NCI-H1105 treated with DMSO at 0.1 percent for 48 hours (cell line): ENCODE data around the gene PPP1R37.
A peak's percentile ranks its signal among the peaks of the same experiment; 100 is the strongest.
"Not testable (repeated sequence)": the region's sequence is repeated elsewhere in the genome, so short reads cannot be mapped to it uniquely, and the experiment has no call there.

ENCODE experiments used
- DNase-seq: peaks from one replicate; lab custom pipeline; 2025; lab: John Stamatoyannopoulos, UW

The PPP1R37 gene

GRCh38 chr19:45095496-45096413 is 2.8 kb downstream of the PPP1R37 start:
- DNase-seq, result no peak

GRCh38 chr19:45096700-45097099 is 3.7 kb downstream of the PPP1R37 start:
- DNase-seq, result no peak

- DNase-seq, result no peak
Measured at GRCh38 chr19:45097450-45097775, 4.4 kb downstream of the PPP1R37 start.

GRCh38 chr19:45097776-45098520 is 5.0 kb downstream of the PPP1R37 start:
- no peak for DNase-seq

GRCh38 chr19:45098521-45099466 is 5.8 kb downstream of the PPP1R37 start:
- DNase-seq, result no peak

GRCh38 chr19:45099467-45100191 is 6.7 kb downstream of the PPP1R37 start:
- DNase-seq, result no peak

- DNase-seq, result no peak
Measured at GRCh38 chr19:45100201-45100600, 7.2 kb downstream of the PPP1R37 start.

GRCh38 chr19:45100846-45101252 is 7.9 kb downstream of the PPP1R37 start:
- DNase-seq, result no peak

GRCh38 chr19:45101806-45102205 is 8.8 kb downstream of the PPP1R37 start:
- DNase-seq, result no peak

GRCh38 chr19:45102481-45102880 is 9.5 kb downstream of the PPP1R37 start:
- no peak for DNase-seq

- no peak for DNase-seq
Measured at GRCh38 chr19:45103156-45103507, 10.2 kb downstream of the PPP1R37 start.

- DNase-seq, result no peak
Measured at GRCh38 chr19:45103508-45104319, 10.7 kb downstream of the PPP1R37 start.

GRCh38 chr19:45104658-45105349 is 11.8 kb downstream of the PPP1R37 start:
- DNase-seq, result no peak

GRCh38 chr19:45106363-45106762 is 13.4 kb downstream of the PPP1R37 start:
- not testable (repeated sequence) for DNase-seq

- no peak for DNase-seq
Measured at GRCh38 chr19:45107621-45108150, 14.7 kb downstream of the PPP1R37 start.

- no peak for DNase-seq
Measured at GRCh38 chr19:45110851-45111266, 17.9 kb downstream of the PPP1R37 start.

- no peak for DNase-seq
Measured at GRCh38 chr19:45112111-45112827, 19.3 kb downstream of the PPP1R37 start.

- peak; percentile 55 for DNase-seq
Measured at GRCh38 chr19:45113628-45114027, 20.6 kb downstream of the PPP1R37 start.

- DNase-seq, result peak; percentile 35
Measured at GRCh38 chr19:45114116-45114515, 21.1 kb downstream of the PPP1R37 start.
